DND-41 (cell line): Measurements from ENCODE around the gene TAF6.

Experiments used
- EZH2 ChIP-seq: IDR thresholded peaks from 3 replicates; pipeline ENCODE4 v1.6.1; 2012; ENCODE audit warnings: borderline replicate concordance, low read depth, mild to moderate bottlenecking, moderate library complexity, low read length, inconsistent platforms; ENCODE audit not compliant: severe bottlenecking
- TF ChIP-seq, protein P1 (sequence below): IDR thresholded peaks from 2 replicates; pipeline ENCODE4 v1.5.1; 2012; ENCODE audit warnings: borderline replicate concordance, low read length, moderate library complexity, mild to moderate bottlenecking; ENCODE audit not compliant: poor library complexity, severe bottlenecking; ENCODE audit errors: extremely low read depth

DNA sequence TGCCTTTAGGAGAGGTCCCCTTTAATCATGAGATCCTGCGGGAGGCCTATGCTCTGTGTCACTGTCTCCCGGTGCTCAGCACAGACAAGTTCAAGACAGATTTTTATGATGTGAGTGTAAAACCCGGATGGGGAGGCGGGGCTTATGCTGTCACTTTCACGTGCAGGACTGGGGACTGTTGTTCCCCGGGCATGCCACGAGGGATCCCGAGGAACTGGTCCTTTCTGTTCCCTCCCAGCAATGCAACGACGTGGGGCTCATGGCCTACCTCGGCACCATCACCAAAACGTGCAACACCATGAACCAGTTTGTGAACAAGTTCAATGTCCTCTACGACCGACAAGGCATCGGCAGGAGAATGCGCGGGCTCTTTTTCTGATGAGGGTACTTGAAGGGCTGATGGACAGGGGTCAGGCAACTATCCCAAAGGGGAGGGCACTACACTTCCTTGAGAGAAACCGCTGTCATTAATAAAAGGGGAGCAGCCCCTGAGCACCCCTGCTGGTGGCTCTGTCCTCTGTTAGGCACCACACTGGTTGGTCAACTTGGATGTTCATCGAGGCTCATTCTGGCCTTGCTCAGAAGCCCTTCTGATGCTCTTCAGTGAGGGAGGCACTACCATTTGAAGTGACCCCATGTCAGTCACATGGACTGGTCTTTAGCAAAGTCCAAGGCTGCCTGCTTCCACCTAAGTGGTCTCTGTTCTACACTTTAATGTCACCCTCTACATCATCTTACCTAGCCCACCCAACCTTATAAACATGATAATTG is 27.6 kb downstream of the TAF6 start:
- no peak for TF ChIP-seq EZH2
- TF ChIP-seq, protein P1, sequence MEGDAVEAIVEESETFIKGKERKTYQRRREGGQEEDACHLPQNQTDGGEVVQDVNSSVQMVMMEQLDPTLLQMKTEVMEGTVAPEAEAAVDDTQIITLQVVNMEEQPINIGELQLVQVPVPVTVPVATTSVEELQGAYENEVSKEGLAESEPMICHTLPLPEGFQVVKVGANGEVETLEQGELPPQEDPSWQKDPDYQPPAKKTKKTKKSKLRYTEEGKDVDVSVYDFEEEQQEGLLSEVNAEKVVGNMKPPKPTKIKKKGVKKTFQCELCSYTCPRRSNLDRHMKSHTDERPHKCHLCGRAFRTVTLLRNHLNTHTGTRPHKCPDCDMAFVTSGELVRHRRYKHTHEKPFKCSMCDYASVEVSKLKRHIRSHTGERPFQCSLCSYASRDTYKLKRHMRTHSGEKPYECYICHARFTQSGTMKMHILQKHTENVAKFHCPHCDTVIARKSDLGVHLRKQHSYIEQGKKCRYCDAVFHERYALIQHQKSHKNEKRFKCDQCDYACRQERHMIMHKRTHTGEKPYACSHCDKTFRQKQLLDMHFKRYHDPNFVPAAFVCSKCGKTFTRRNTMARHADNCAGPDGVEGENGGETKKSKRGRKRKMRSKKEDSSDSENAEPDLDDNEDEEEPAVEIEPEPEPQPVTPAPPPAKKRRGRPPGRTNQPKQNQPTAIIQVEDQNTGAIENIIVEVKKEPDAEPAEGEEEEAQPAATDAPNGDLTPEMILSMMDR = peak; percentile 31
